Measurements from ENCODE around the gene AKR1C8. TPM values are rescaled to one million over a fixed set of nuclear protein-coding genes. Genes with fewer than 3 reads are reported as not detected.

AKR1C8 gene
- total RNA-seq, 1 experiment from 2014 or later: 0.08 TPM

GRCh38 chr10:5108658-5109416 is 76.1 kb downstream of the AKR1C8 start:
- no peak for DNase-seq (ENCODE audit: low spot score)

- DNase-seq (ENCODE audit: low spot score): no peak
Observed at GRCh38 chr10:5107860-5108526, 77.0 kb downstream of the AKR1C8 start.

GRCh38 chr10:5106553-5106952 is 78.4 kb downstream of the AKR1C8 start:
- no peak for DNase-seq (ENCODE audit: low spot score)

- DNase-seq (ENCODE audit: low spot score): no peak
Observed at GRCh38 chr10:5105626-5106025, 79.3 kb downstream of the AKR1C8 start.

Other genes starting within 250 kb of the AKR1C8 start
- gene AKR1C1, start 221.7 kb downstream of the AKR1C8 start, total RNA-seq (2014; rRNA removed; shearing (Covaris generic)): 238 and 248 TPM in 2 replicates
- gene AKR1C2, start 181.3 kb downstream of the AKR1C8 start, total RNA-seq (2014; rRNA removed; shearing (Covaris generic)): 74.6 and 115 TPM in 2 replicates
- 80.8 and 92.2 TPM in 2 replicates for gene AKR1C3, start 90.7 kb downstream of the AKR1C8 start, total RNA-seq (2014; rRNA removed; shearing (Covaris generic))
- gene AKR1C4, start 11.7 kb upstream of the AKR1C8 start, total RNA-seq (2014; rRNA removed; shearing (Covaris generic)): not detected in 2 replicates
- gene UCN3, start 179.8 kb upstream of the AKR1C8 start, total RNA-seq (2014; rRNA removed; shearing (Covaris generic)): not detected in 2 replicates
- 0.25 TPM in 1 of 2 replicates, not detected in the other for gene TUBAL3, start 219.7 kb upstream of the AKR1C8 start, total RNA-seq (2014; rRNA removed; shearing (Covaris generic))
- 12.6 and 13.0 TPM in 2 replicates for gene NET1, start 227.4 kb upstream of the AKR1C8 start, total RNA-seq (2014; rRNA removed; shearing (Covaris generic))

Data from H4 (cell line).